Spleen (tissue), 11 donors: ENCODE measurements around the gene CCIN. TPM values are rescaled to one million over a fixed set of nuclear protein-coding genes. Genes with fewer than 3 reads are reported as not detected.
A peak's percentile ranks its signal among the peaks of the same experiment; 100 is the strongest.

Experiments
- DNase-seq: peaks from one replicate; pipeline ENCODE4 v3.0.0-alpha.2; 2020
- H3K27ac ChIP-seq, 8 donors: fragments of 200-600 bp; sonication (generic) in 7 of 8; 1 replicate in 4 of 8; 2 replicates in 4 of 8; pipeline versions ENCODE4 v1.5.0 to v1.8.0; 2016 to 2021; ENCODE audit warnings: inconsistent platforms in 4 of 8, mild to moderate bottlenecking in 4 of 8, moderate library complexity in 1 of 8
- H3K27me3 ChIP-seq, 7 donors: fragments of 200-600 bp; sonication (generic) in 6 of 7; replicated peaks in 1 of 7; 1 replicate in 4 of 7; 2 replicates in 3 of 7; pipeline versions ENCODE4 v1.5.0 to v1.8.0; 2016 to 2021; ENCODE audit warnings: inconsistent platforms in 3 of 7, mild to moderate bottlenecking in 1 of 7
- H3K36me3 ChIP-seq, 6 donors: fragments of 200-600 bp; sonication (generic) in 5 of 6; 1 replicate in 4 of 6; 2 replicates in 2 of 6; pipeline versions ENCODE4 v1.5.0 to v1.8.0; 2016 to 2021; ENCODE audit warnings: inconsistent platforms in 2 of 6
- H3K4me1 ChIP-seq, 6 donors: fragments of 200-600 bp; sonication (generic) in 5 of 6; 1 replicate in 3 of 6; 2 replicates in 3 of 6; pipeline versions ENCODE4 v1.5.0 to v1.8.0; 2016 to 2021; ENCODE audit warnings: inconsistent platforms in 3 of 6
- H3K4me3 ChIP-seq, 8 donors: fragments of 200-600 bp; sonication (generic) in 7 of 8; 1 replicate in 4 of 8; 2 replicates in 4 of 8; pipeline versions ENCODE4 v1.5.0 to v1.8.0; 2016 to 2021; ENCODE audit warnings: inconsistent platforms in 4 of 8, mild to moderate bottlenecking in 4 of 8, moderate library complexity in 2 of 8
- H3K9me3 ChIP-seq, 8 donors: fragments of 200-600 bp; sonication (generic) in 7 of 8; 1 replicate in 4 of 8; 2 replicates in 4 of 8; pipeline versions ENCODE4 v1.5.0 to v1.8.0; 2016 to 2021; ENCODE audit warnings: inconsistent platforms in 4 of 8
- POLR2A ChIP-seq, 3 donors: fragments of 450-650 bp; IDR thresholded peaks; one replicate each; pipeline ENCODE4 v1.5.1; 2017; ENCODE audit warnings: antibody characterized with exemption in 3 of 3, mild to moderate bottlenecking in 1 of 3
- POLR2AphosphoS5 ChIP-seq, 3 donors: sonication (generic); formaldehyde crosslinking; IDR thresholded peaks; one replicate each; pipeline ENCODE4 v1.5.1; 2017; ENCODE audit warnings: antibody characterized with exemption in 3 of 3
- WGBS, 5 donors: extraction: QIAGEN DNeasy Blood & Tissue Kit in 3 of 5; methylation state at CpG; one replicate each; pipeline versions ENCODE4 v1.1.5 to v1.1.7; 2013 to 2018; 5-methylcytosine and 5-hydroxymethylcytosine counted together
- intact Hi-C: fragments of 100-400 bp; cut with DNase I; formaldehyde crosslinking; loops from one replicate; pipeline ENCODE4 v1.15.0; 2023; ENCODE audit warnings: low total_unique reads
- polyA plus RNA-seq, 3 donors: library from polyadenylated mRNA; stranded (reverse); fragments of 200-250 nt; gene quantifications; one replicate each; pipeline ENCODE4 v1.2.1, GENCODE V29; 2013
- total RNA-seq, 7 donors: library from RNA; depleted of rRNA in 3 of 7; stranded (reverse); fragments of >200 nt in 3 of 7; fragmentation: NEBNext Ultra II Directional in 4 of 7; extraction: Animal tissue kit (Norgen Biotek cat#: 25700) in 4 of 7; gene quantifications; one replicate each; pipeline versions ENCODE4 v1.1.0 to v1.2.1, GENCODE V29; 2016 to 2021
- TF ChIP-seq, protein P1 (sequence below), 11 experiments: fragments of 200-600 bp in 7 of 11; fragments of 450-650 bp in 4 of 11; sonication (generic) in 4 of 11; IDR thresholded peaks in 8 of 11; conservative IDR thresholded peaks in 3 of 11; 1 replicate in 7 of 11; 2 replicates in 4 of 11; pipeline versions ENCODE4 v1.4.0 to v1.8.0; 2016 to 2021; ENCODE audit warnings: antibody characterized with exemption in 11 of 11, inconsistent platforms in 4 of 11, mild to moderate bottlenecking in 1 of 11
- donor health status: healthy with polysubstance abuse.
- donor health status: DM: no; HTN: no; CAD: no; lungs with moderate emphysema.
- donor health status: DM: no; HTN: no; CAD: no.
- donor health status: Bipolar disorder and iron deficiency.
- donor health status: healthy.
- donor health status: DM: no; HTN: no; CAD: no.
- donor health status: DM: yes; HTN: yes; CAD: no.

CCIN gene
- total and polyA plus RNA-seq, 10 donors = 0.03 to 1.0 (median 0.13) TPM; not detected in 3

DNA sequence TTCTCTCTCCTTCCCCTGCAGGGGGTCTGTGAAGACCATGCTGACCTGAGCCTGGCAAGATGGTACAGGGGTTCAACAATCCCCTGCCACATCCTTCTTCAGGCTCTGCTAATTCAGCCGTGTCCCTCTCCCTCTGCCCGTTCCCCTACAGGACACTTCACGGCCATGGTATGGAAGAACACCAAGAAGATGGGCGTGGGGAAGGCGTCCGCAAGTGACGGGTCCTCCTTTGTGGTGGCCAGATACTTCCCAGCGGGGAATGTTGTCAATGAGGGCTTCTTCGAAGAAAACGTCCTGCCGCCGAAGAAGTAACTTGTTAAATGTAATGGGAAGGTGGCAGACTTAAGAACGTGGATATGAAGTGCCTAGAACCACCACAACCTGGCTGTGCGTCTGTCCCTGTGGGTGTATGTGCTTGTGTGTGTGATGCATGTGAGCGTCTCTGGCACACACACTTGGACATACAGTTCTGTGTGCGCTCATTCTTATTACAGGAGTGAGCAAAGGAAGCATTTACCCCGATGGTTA is 6.9 kb upstream of the CCIN start:
- peaks cover 0 to 41% (median 5%) of the 10 kb centered on the region in 6 donors for H3K36me3 ChIP-seq
- H3K4me1 ChIP-seq = peaks cover 5 to 53% (median 30%) of the 10 kb centered on the region in 6 donors

DNA sequence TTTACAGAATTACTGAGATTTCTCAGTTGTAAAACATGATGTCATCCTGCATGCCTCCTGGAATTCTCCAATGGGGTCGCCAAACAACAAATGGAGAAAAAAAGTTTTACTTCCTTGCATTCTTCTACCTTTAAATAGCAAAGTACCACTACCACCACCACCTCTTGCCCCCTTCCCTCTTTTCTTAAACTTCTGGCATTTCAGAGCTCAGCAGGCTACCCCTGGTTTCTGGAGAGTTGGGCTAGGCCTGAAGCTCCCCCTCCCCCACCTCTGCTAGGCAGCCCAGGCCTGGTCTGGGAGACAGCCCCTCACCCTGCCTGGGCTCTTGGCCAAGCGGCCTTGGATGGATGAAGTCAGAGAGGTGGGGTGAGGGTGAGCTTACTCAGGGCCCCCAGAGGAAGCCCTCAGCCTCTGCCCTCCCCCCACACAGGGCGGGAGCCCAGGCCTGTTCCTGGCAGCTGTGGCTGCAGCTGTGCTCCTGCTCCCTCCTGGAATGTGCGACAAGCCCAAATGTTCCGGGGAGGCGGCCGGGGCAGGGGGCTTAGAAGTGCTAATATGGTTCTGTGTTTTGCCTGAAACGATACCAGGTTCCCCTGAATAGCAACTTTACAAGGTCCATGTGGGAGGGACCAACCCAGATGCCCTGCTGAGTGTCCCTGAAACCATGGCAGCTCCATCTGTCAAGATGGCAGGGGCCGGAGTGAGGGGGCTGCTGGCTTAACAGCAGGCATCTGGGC is 6.0 kb upstream of the CCIN start:
- peak overlapping the region in 6 of 8 donors; percentile 29 to 60 (median 41) for H3K27ac ChIP-seq
- peak; percentile 28 to 71 (median 31) for TF ChIP-seq POLR2AphosphoS5 (IDR thresholded peaks at IDR 0.05)
- TF ChIP-seq, protein P1, sequence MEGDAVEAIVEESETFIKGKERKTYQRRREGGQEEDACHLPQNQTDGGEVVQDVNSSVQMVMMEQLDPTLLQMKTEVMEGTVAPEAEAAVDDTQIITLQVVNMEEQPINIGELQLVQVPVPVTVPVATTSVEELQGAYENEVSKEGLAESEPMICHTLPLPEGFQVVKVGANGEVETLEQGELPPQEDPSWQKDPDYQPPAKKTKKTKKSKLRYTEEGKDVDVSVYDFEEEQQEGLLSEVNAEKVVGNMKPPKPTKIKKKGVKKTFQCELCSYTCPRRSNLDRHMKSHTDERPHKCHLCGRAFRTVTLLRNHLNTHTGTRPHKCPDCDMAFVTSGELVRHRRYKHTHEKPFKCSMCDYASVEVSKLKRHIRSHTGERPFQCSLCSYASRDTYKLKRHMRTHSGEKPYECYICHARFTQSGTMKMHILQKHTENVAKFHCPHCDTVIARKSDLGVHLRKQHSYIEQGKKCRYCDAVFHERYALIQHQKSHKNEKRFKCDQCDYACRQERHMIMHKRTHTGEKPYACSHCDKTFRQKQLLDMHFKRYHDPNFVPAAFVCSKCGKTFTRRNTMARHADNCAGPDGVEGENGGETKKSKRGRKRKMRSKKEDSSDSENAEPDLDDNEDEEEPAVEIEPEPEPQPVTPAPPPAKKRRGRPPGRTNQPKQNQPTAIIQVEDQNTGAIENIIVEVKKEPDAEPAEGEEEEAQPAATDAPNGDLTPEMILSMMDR (IDR thresholded peaks at IDR 0.05 in 8 of 11, conservative IDR thresholded peaks at IDR 0.05 in 3 of 11) = no peak
- no peak for DNase-seq
- 52 to 80% (median 61%) methylated on average over 4 to 9 of the region's 9 CpGs for WGBS, 5 donors
- H3K27me3 ChIP-seq = peaks cover 0 to 6% (median 0%) of the 10 kb centered on the region in 7 donors
- peaks cover 0 to 41% (median 5%) of the 10 kb centered on the region in 6 donors for H3K36me3 ChIP-seq
- intact Hi-C loops = no loop called here
- peaks cover 5 to 45% (median 25%) of the 10 kb centered on the region in 6 donors for H3K4me1 ChIP-seq
- no peaks in the 10 kb centered on the region for H3K9me3 ChIP-seq
- H3K4me3 ChIP-seq = no peak overlapping the region

More for the DNA sequence above, 6.9 kb upstream of the CCIN start:
- DNase-seq = peak; percentile 46
- H3K27me3 ChIP-seq = peaks cover 0 to 6% (median 0%) of the 10 kb centered on the region in 7 donors
- no peak for TF ChIP-seq POLR2AphosphoS5 (IDR thresholded peaks at IDR 0.05)
- TF ChIP-seq, protein P1 (IDR thresholded peaks at IDR 0.05 in 8 of 11, conservative IDR thresholded peaks at IDR 0.05 in 3 of 11) = no peak
- no peak for TF ChIP-seq POLR2A (IDR thresholded peaks at IDR 0.05)
- intact Hi-C loops = no loop called here
- peak overlapping the region in 1 of 8 donors; percentile 60 for H3K27ac ChIP-seq
- H3K4me3 ChIP-seq = no peak overlapping the region
- 93 to 95% (median 93%) methylated on average over 17 of the region's 17 CpGs for WGBS, 5 donors
- no peaks in the 10 kb centered on the region for H3K9me3 ChIP-seq

DNA sequence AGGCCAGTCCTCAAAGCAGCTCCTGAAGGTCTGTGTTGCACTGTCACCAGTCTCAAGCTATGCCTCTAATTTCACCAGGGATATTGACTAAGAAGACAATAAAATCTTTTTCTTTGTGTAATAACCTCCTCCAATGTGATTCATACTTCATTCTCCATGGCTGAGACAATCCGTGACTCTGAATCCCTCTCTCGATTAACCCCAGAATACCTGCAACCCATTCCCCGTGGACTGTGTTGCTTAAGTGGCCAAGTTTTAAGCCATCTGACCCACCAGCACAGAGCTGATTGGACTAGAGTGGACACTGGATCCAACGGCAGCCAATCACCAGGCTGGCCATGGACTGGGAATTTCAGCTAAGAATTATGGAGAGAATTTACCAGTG is 5.4 kb upstream of the CCIN start:
- Histone ChIP-seq H3K4me3 (no peak overlapping the region), H3K36me3 (peaks cover 0 to 41% (median 5%) of the 10 kb centered on the region in 6 donors), H3K27me3 (peaks cover 0 to 6% (median 0%) of the 10 kb centered on the region in 7 donors), H3K9me3 (no peaks in the 10 kb centered on the region), H3K4me1 (peaks cover 5 to 40% (median 23%) of the 10 kb centered on the region in 6 donors), H3K27ac (peak overlapping the region in 5 of 8 donors; percentile 29 to 60 (median 47))
- 85 to 95% (median 86%) methylated on average over 4 of the region's 4 CpGs for WGBS, 5 donors
- no peak for DNase-seq
- intact Hi-C loops = no loop called here
- TF ChIP-seq POLR2A (IDR thresholded peaks at IDR 0.05) (no peak), POLR2AphosphoS5 (IDR thresholded peaks at IDR 0.05) (no peak)
- TF ChIP-seq, protein P1 (IDR thresholded peaks at IDR 0.05 in 8 of 11, conservative IDR thresholded peaks at IDR 0.05 in 3 of 11) = no peak

DNA sequence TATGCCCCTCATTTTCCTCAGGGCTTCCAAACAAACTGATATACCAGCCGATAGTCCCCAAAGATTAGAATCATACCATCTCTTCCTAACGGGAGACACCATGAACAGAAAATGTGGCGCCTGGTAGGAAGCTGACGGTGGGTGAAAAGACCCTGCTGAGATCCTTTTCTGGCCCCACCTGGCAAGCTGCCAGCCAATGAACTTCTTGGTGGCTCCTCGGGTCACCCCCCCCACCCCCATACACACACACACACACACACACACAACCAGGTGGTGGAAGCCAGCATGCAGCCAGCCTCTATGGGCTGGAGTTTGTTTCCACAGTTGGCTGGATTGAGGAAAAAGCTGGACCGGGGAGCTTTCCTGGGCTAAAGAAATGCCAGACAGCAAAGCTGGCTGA is 4.8 kb upstream of the CCIN start:
- Histone ChIP-seq H3K27me3 (peaks cover 0 to 6% (median 0%) of the 10 kb centered on the region in 7 donors), H3K4me1 (peaks cover 5 to 39% (median 23%) of the 10 kb centered on the region in 6 donors), H3K36me3 (peaks cover 0 to 41% (median 5%) of the 10 kb centered on the region in 6 donors), H3K27ac (peak overlapping the region in 1 of 8 donors; percentile 60), H3K9me3 (no peaks in the 10 kb centered on the region), H3K4me3 (no peak overlapping the region)
- TF ChIP-seq POLR2A (IDR thresholded peaks at IDR 0.05) (no peak), POLR2AphosphoS5 (IDR thresholded peaks at IDR 0.05) (no peak)
- TF ChIP-seq, protein P1 (IDR thresholded peaks at IDR 0.05 in 8 of 11, conservative IDR thresholded peaks at IDR 0.05 in 3 of 11) = no peak
- WGBS, 5 donors = 81 to 85% (median 83%) methylated on average over 6 of the region's 6 CpGs
- DNase-seq = no peak
- intact Hi-C loops = no loop called here
